Breast epithelium (tissue), 3 donors: Measurements from ENCODE around the gene NEO1.

Experiments used
- CTCF ChIP-seq, 3 donors: fragments of 450-650 bp; IDR thresholded peaks; one replicate each; pipeline ENCODE4 v1.5.1; 2016 to 2017; ENCODE audit warnings: antibody characterized with exemption in 3 of 3, mild to moderate bottlenecking in 3 of 3, moderate library complexity in 3 of 3
- POLR2A ChIP-seq: fragments of 450-650 bp; IDR thresholded peaks from one replicate; pipeline ENCODE4 v1.6.1; 2016; ENCODE audit warnings: antibody characterized with exemption, mild to moderate bottlenecking, moderate library complexity
- POLR2AphosphoS5 ChIP-seq, 3 donors: sonication (generic); formaldehyde crosslinking; IDR thresholded peaks; one replicate each; pipeline ENCODE4 v1.6.1; 2017; ENCODE audit warnings: antibody characterized with exemption in 3 of 3

GRCh38 chr15:73017987-73018386, 34.3 kb upstream of the NEO1 start:
- TF ChIP-seq POLR2AphosphoS5 (IDR thresholded peaks at IDR 0.05) = no peak
- no peak for TF ChIP-seq CTCF (IDR thresholded peaks at IDR 0.05)
- TF ChIP-seq POLR2A = no peak
